HG03432 (cell line): ENCODE data around the gene GSK3A.
"Not testable (repeated sequence)": the region's sequence is repeated elsewhere in the genome, so short reads cannot be mapped to it uniquely, and the experiment has no call there.

ENCODE experiments used
- ATAC-seq: cut with Tn5 transposase; IDR thresholded peaks from one replicate; pipeline ENCODE4 v1.9.1; 2021; ENCODE audit warnings: mild to moderate bottlenecking, moderate library complexity; ENCODE audit not compliant: unreplicated experiment

GSK3A gene

GRCh38 chr19:42268704-42269477 lies 26.5 kb upstream of the GSK3A start, which contains the start of gene CIC:
Gene CIC (plus strand): TSS chr19:42269252. CDS start chr19:42271784, 2,532 bp downstream.
- peak; percentile 74 for ATAC-seq

GRCh38 chr19:42268142-42268703 lies 25.8 kb upstream of the GSK3A start:
- ATAC-seq, result peak; percentile 60

GRCh38 chr19:42267644-42268141 lies 25.3 kb upstream of the GSK3A start:
- ATAC-seq, result no peak

GRCh38 chr19:42266928-42267603 lies 24.7 kb upstream of the GSK3A start:
- ATAC-seq, result not testable (repeated sequence)

- ATAC-seq, result not testable (repeated sequence)
These were observed 23.7 kb upstream of the GSK3A start for GRCh38 chr19:42266105-42266504.

GRCh38 chr19:42261763-42262162 lies 19.4 kb upstream of the GSK3A start:
- ATAC-seq, result no peak

GRCh38 chr19:42257842-42258241 lies 15.4 kb upstream of the GSK3A start:
- ATAC-seq, result not testable (repeated sequence)

- ATAC-seq, result no peak
These were observed 13.7 kb upstream of the GSK3A start for GRCh38 chr19:42255766-42256745.

- peak; percentile 67 for ATAC-seq
These were observed 12.7 kb upstream of the GSK3A start, which contains the start of gene ERF for GRCh38 chr19:42254850-42255765. Gene ERF (minus strand): TSS chr19:42255128. CDS start chr19:42254999, 129 bp downstream.

GRCh38 chr19:42254089-42254849 lies 11.9 kb upstream of the GSK3A start:
- ATAC-seq, result peak; percentile 24

- peak; percentile 8 for ATAC-seq
These were observed 11.1 kb upstream of the GSK3A start for GRCh38 chr19:42253245-42254088.

GRCh38 chr19:42252365-42253244 lies 10.2 kb upstream of the GSK3A start:
- ATAC-seq, result no peak

- ATAC-seq, result no peak
These were observed 9.4 kb upstream of the GSK3A start for GRCh38 chr19:42251572-42252358.

- ATAC-seq, result no peak
These were observed 8.5 kb upstream of the GSK3A start for GRCh38 chr19:42250666-42251531.

- ATAC-seq, result no peak
These were observed 7.8 kb upstream of the GSK3A start for GRCh38 chr19:42250183-42250665.
